Stomach smooth muscle (tissue), 2 donors: ENCODE data around the gene GPR45.
"Not testable (repeated sequence)": the region's sequence is repeated elsewhere in the genome, so short reads cannot be mapped to it uniquely, and the experiment has no call there.

Experiments
- H3K27ac ChIP-seq: one replicate; pipeline ENCODE4 v1.7.0; 2013; ENCODE audit warnings: mild to moderate bottlenecking, low read length, inconsistent platforms
- H3K27me3 ChIP-seq, 2 donors: one replicate each; pipeline ENCODE4 v1.7.0; 2013; ENCODE audit warnings: low read length in 2 of 2; ENCODE audit not compliant: insufficient read depth in 2 of 2, control insufficient read depth in 1 of 2
- H3K36me3 ChIP-seq, 2 donors: one replicate each; pipeline ENCODE4 v1.7.0; 2013; ENCODE audit warnings: low read length in 2 of 2; ENCODE audit not compliant: control insufficient read depth in 2 of 2, insufficient read depth in 2 of 2
- H3K4me1 ChIP-seq: one replicate; pipeline ENCODE4 v1.7.0; 2013; ENCODE audit warnings: low read length; ENCODE audit not compliant: control insufficient read depth, insufficient read depth
- H3K4me3 ChIP-seq, 2 donors: one replicate each; pipeline ENCODE4 v1.7.0; 2013; ENCODE audit warnings: low read length in 2 of 2
- H3K9ac ChIP-seq, 2 donors: one replicate each; pipeline ENCODE4 v1.7.0; 2013; ENCODE audit warnings: low read length in 2 of 2, mild to moderate bottlenecking in 1 of 2
- H3K9me3 ChIP-seq, 2 donors: one replicate each; pipeline ENCODE4 v1.7.0; 2013; ENCODE audit warnings: low read length in 2 of 2; ENCODE audit not compliant: control insufficient read depth in 2 of 2
- donor health status: healthy.
- donor health status: Pancreatic carcinoma.

Gene GPR45

DNA sequence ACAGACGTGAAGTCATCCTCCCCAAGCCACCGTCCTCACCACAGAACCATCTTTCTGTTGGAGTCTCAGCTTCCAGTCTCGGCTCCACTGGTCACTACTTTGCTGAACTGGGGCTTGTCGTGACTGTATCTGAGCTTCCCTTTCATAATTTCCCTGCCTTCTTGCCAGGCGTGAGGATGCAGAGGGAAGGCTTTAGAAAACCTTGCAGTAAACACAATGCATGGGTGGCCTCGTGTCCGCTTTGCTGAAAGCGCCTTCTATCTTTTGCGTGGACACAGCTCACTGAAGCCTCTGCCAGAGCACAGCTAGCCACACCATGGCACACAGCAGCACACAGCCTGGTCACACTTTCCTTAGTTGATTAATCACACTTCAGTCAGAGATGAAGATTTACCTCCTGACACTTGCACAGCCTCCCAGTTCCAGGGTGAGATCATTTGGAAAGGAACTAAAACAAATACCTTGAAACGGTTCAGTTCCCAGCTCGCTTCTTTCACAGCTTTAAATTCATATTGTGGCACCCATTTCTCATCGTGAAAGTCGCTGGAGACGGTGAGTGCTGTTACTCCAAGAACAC is 2.8 kb upstream of the GPR45 start:
- no peak overlapping the region for H3K9ac ChIP-seq
- H3K9me3 ChIP-seq, result no peaks in the 10 kb centered on the region
- H3K27me3 ChIP-seq, result no peaks in the 10 kb centered on the region
- H3K36me3 ChIP-seq, result no peaks in the 10 kb centered on the region
- no peaks in the 10 kb centered on the region for H3K4me1 ChIP-seq
- no peak overlapping the region for H3K4me3 ChIP-seq
- no peak overlapping the region for H3K27ac ChIP-seq

DNA sequence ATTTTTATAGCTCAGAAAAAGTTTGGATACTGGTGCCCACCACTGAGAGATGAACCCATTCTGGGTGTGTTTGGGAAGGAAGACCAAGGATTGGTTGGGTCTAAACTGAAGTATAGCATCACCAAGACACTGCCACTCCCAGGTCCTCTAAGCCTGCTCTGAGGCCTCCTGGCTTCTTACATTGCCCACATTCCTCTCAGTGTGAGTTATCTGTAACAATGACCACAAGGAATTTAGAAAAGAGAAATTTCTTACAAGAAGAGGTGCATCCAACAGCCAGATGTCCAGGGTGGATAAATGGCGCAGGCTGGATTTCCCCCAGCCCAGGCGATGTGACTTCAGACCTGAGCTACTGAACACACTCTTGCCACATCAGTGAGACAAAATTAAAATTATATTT is 1.6 kb upstream of the GPR45 start:
- Histone ChIP-seq H3K9ac (no peak overlapping the region), H3K4me3 (no peak overlapping the region), H3K27ac (no peak overlapping the region), H3K27me3 (no peaks in the 10 kb centered on the region), H3K36me3 (no peaks in the 10 kb centered on the region), H3K9me3 (no peaks in the 10 kb centered on the region), H3K4me1 (no peaks in the 10 kb centered on the region)

DNA sequence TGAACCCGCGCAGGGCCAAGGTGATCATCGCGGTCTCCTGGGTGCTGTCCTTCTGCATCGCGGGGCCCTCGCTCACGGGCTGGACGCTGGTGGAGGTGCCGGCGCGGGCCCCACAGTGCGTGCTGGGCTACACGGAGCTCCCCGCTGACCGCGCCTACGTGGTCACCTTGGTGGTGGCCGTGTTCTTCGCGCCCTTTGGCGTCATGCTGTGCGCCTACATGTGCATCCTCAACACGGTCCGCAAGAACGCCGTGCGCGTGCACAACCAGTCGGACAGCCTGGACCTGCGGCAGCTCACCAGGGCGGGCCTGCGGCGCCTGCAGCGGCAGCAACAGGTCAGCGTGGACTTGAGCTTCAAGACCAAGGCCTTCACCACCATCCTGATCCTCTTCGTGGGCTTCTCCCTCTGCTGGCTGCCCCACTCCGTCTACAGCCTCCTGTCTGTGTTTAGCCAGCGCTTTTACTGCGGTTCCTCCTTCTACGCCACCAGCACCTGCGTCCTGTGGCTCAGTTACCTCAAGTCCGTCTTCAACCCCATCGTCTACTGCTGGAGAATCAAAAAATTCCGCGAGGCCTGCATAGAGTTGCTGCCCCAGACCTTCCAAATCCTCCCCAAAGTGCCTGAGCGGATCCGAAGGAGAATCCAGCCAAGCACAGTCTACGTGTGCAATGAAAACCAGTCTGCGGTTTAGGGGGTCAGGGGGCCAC is 897 bp downstream of the GPR45 start:
- Histone ChIP-seq H3K27ac (no peak overlapping the region), H3K36me3 (no peaks in the 10 kb centered on the region), H3K4me3 (no peak overlapping the region), H3K9ac (no peak overlapping the region), H3K4me1 (no peaks in the 10 kb centered on the region), H3K27me3 (no peaks in the 10 kb centered on the region), H3K9me3 (no peaks in the 10 kb centered on the region)

DNA sequence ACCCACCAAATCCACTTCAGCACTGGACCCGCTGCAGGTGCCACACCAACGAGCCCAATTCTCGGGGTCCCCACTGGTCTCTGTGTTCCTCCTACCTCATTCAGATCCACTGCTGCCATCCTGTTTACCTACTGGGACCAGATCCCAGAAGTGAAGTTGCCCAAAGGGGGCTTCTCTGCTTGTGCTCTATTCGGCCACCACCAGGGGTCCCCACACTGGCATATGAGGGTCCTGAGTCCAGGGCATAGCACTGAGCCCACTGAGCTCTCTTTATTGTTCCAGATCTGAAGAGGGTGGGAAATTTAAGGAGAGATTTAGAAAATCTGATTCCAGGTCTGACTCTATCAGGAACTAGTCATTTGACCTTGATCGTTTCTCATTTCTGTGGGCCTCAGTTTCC is 2.4 kb downstream of the GPR45 start:
- Histone ChIP-seq H3K27ac (no peak overlapping the region), H3K4me1 (no peaks in the 10 kb centered on the region), H3K4me3 (no peak overlapping the region), H3K9me3 (no peaks in the 10 kb centered on the region), H3K9ac (no peak overlapping the region), H3K27me3 (no peaks in the 10 kb centered on the region), H3K36me3 (no peaks in the 10 kb centered on the region)

DNA sequence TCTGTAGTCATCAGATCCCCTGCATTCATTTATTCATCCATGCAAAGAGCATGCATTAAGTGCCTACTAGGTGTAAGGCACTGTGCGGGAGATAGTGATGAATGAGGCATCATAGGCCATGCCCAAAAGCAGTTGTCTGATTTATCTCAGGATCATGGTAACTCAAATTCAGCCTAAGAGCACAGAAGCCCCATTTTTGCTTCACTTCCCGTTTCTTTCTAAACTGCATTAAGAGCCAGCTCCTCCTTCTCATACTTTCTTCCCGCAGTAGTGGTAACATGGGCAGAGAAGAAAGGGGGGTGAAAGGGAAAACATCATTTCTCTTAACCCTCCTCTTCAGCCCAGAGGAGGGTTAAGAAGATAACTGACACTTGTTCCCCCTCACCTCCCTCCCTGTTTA is 2.9 kb downstream of the GPR45 start:
- no peaks in the 10 kb centered on the region for H3K4me1 ChIP-seq
- no peaks in the 10 kb centered on the region for H3K9me3 ChIP-seq
- H3K27me3 ChIP-seq, result no peaks in the 10 kb centered on the region
- no peak overlapping the region for H3K9ac ChIP-seq
- no peak overlapping the region for H3K27ac ChIP-seq
- H3K36me3 ChIP-seq, result no peaks in the 10 kb centered on the region
- H3K4me3 ChIP-seq, result no peak overlapping the region

DNA sequence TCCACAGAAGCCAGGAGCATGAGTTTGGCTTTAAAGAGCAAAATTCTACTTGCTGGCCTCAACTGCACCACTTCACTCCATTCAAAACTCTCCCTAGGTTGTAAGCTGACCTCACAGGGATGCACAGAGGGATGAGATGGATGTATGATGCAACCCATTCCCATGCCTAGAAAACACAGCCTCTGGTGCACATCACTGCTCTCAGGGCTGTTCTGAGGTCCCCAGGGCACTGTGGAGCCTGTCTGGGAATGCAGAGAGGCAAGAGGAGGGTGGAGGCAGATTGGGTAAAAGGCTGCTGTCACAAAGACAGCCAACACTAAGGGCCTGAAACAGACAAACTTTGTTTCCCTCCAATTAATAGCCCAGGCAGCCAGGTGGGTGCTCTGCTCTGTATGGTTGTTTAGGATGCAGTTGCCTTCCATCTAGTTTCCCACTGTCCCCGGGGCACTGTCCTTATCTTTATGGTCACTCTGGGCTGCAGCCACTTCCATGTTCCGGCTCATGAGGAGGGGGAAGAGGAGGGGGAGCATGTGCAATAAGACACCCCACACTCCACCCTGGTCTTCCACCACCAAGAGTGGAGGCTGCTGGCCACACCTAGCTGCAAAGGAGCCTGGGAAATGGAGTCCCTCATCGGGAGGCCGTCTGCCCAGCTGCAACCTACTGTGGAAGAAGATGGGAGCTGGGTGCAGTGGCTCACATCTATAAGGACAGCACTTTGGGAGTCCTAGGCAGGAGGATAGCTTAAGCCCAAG is 7.0 kb downstream of the GPR45 start:
- no peak overlapping the region for H3K9ac ChIP-seq
- H3K4me1 ChIP-seq, result no peaks in the 10 kb centered on the region
- no peaks in the 10 kb centered on the region for H3K27me3 ChIP-seq
- H3K27ac ChIP-seq, result no peak overlapping the region
- H3K4me3 ChIP-seq, result no peak overlapping the region
- no peaks in the 10 kb centered on the region for H3K36me3 ChIP-seq
- H3K9me3 ChIP-seq, result no peaks in the 10 kb centered on the region

DNA sequence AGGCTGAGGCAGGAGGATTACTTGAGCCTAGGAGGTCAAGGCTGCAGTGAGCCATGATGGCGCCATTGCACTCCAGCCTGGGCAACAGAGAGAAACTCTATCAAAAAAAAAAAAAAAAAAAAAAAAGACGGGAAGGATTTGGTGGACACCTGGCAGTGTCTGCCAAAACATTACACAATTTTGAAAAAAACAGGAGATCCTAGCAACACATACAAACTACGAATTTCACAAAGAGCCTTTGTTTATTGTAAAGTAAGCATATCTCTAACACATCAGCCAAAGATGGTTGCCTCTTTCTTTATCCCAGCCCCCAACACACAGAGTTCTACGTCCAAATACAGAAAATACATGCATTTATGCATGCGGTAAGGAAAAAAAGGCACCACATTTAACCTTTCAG is 7.6 kb downstream of the GPR45 start:
- H3K36me3 ChIP-seq, result no peaks in the 10 kb centered on the region

DNA sequence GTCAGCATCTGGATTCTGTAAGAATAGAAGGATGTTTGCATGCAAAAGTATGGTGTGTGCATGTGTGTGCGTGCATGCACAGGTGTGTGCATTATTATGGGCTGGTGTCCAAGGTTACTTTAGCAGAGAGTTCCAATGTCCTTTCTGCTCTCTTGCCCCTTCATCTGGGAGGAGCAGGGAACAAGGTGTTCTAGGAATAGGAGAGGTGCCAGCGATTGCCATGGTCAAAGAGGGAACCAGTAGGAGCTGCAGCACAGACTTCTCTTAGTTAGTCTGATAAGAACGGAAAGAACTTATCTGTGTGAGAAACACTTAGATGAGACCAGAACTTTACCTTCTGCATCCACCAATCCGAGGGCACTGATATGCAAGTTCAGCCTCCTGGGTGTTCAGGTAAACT is 8.3 kb downstream of the GPR45 start:
- H3K27me3 ChIP-seq, result no peaks in the 10 kb centered on the region
- no peak overlapping the region for H3K4me3 ChIP-seq

More for the DNA sequence above, 7.6 kb downstream of the GPR45 start:
- H3K9me3 ChIP-seq, result no peaks in the 10 kb centered on the region
- H3K27ac ChIP-seq, result no peak overlapping the region
- H3K9ac ChIP-seq, result no peak overlapping the region
- no peaks in the 10 kb centered on the region for H3K4me1 ChIP-seq
- H3K4me3 ChIP-seq, result no peak overlapping the region
- no peaks in the 10 kb centered on the region for H3K27me3 ChIP-seq

DNA sequence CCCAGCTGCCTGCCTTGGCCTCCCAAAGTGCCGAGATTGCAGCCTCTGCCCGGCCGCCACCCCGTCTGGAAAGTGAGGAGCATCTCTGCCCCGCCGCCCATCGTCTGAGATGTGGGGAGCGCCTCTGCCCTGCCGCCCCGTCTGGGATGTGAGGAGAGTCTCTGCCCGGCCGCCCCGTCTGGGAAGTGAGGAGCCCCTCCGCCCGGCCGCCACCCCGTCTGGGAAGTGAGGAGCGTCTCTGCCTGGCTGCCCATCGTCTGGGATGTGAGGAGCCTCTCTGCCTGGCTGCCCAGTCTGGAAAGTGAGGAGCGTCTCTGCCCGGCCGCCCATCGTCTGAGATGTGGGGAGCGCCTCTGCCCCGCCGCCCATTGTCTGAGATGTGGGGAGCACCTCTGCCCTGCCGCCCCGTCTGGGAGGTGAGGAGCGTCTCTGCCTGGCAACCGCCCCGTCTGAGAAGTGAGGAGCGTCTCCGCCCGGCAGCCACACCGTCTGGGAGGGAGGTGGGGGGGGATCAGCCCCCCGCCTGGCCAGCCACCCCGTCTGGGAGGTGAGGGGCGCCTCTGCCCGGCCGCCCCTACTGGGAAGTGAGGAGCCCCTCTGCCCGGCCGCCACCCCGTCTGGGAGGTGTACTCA is 9.6 kb downstream of the GPR45 start:
- not testable (repeated sequence) for H3K36me3 ChIP-seq, H3K9me3 ChIP-seq, H3K27ac ChIP-seq, H3K4me3 ChIP-seq, H3K9ac ChIP-seq, H3K27me3 ChIP-seq, H3K4me1 ChIP-seq

More for the DNA sequence above, 8.3 kb downstream of the GPR45 start:
- H3K27ac ChIP-seq, result no peak overlapping the region
- H3K9ac ChIP-seq, result no peak overlapping the region
- H3K36me3 ChIP-seq, result no peaks in the 10 kb centered on the region
- H3K9me3 ChIP-seq, result no peaks in the 10 kb centered on the region
- H3K4me1 ChIP-seq, result no peaks in the 10 kb centered on the region

DNA sequence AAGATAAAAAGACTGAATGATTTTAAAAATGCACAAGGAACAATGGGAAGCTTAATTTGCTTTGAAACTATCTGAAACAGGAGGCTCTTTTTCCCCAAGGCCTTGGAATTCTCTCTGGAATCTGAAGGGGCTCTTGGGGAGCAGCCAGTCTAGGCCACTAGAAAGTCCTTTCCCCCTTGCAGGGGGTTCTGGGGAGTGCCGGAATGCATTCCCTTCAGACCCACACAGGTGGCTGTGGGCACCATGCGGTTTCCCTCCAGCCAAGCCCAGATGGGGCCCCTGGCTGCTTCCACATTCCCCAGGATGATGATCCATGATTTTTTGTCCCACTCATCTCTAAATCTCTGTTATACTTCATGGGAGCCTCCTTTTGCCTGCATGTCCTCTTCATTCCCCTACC is 10.7 kb downstream of the GPR45 start:
- Histone ChIP-seq H3K27me3 (peaks cover 0 to 2% of the 10 kb centered on the region in 2 donors), H3K9ac (no peak overlapping the region), H3K4me1 (no peaks in the 10 kb centered on the region), H3K36me3 (no peaks in the 10 kb centered on the region), H3K4me3 (no peak overlapping the region), H3K9me3 (no peaks in the 10 kb centered on the region), H3K27ac (no peak overlapping the region)
